Keratinocyte (primary cell): ENCODE results near the gene UBE2V1.

Experiments used
- EZH2 ChIP-seq: IDR thresholded peaks from one replicate; pipeline ENCODE4 v1.6.1; 2012; ENCODE audit warnings: inconsistent platforms, mild to moderate bottlenecking, low read length, moderate library complexity
- TF ChIP-seq, protein P1 (sequence below), 3 experiments: IDR thresholded peaks in 1 of 3; conservative IDR thresholded peaks in 1 of 3; optimal IDR thresholded peaks in 1 of 3; 2 replicates in 2 of 3; 3 replicates in 1 of 3; pipeline versions ENCODE3 to v1.5.1; 2011; ENCODE audit warnings: low read length in 3 of 3, mild to moderate bottlenecking in 3 of 3, moderate library complexity in 2 of 3, control low read depth in 1 of 3, inconsistent platforms in 1 of 3; ENCODE audit not compliant: insufficient read depth in 2 of 3; ENCODE audit errors: extremely low read depth in 1 of 3

DNA sequence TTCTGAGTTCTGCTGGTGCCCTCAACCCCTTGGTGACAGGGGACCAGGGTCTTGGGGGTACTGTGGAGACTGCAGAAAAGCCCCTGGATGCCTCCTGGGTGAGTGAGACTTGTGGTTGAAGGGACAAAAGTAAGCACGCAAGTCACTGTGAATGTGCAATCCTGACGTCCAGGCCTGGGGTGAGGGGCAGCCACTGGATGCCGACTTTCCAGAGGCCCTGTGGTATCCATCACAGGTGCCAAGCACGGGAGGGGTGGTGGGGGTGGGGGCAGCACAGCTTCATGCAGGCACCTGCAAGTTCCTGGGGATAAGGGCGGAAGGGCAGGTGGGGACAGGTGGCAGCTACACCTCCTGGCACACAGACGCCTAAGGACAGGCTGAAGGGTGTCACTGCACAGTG lies 20.1 kb upstream of the UBE2V1 start:
- TF ChIP-seq, protein P1, sequence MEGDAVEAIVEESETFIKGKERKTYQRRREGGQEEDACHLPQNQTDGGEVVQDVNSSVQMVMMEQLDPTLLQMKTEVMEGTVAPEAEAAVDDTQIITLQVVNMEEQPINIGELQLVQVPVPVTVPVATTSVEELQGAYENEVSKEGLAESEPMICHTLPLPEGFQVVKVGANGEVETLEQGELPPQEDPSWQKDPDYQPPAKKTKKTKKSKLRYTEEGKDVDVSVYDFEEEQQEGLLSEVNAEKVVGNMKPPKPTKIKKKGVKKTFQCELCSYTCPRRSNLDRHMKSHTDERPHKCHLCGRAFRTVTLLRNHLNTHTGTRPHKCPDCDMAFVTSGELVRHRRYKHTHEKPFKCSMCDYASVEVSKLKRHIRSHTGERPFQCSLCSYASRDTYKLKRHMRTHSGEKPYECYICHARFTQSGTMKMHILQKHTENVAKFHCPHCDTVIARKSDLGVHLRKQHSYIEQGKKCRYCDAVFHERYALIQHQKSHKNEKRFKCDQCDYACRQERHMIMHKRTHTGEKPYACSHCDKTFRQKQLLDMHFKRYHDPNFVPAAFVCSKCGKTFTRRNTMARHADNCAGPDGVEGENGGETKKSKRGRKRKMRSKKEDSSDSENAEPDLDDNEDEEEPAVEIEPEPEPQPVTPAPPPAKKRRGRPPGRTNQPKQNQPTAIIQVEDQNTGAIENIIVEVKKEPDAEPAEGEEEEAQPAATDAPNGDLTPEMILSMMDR (optimal IDR thresholded peaks at IDR 0.05 in 1 of 3, IDR thresholded peaks at IDR 0.05 in 1 of 3, conservative IDR thresholded peaks at IDR 0.05 in 1 of 3; ENCODE audit: extremely low read depth in 1 of 3, insufficient read depth in 2 of 3, low read length in 3 of 3) = no peak
- no peak for TF ChIP-seq EZH2
